ENCODE data around the gene GALNT2. TPM values are rescaled to one million over a fixed set of nuclear protein-coding genes. Genes with fewer than 3 reads are reported as not detected.

Gene GALNT2
- total RNA-seq, 1 donor from 2014 or later: 60.7 TPM

GRCh38 chr1:230321341-230321740 lies 254.3 kb downstream of the GALNT2 start:
- Histone ChIP-seq H3K4me3 (ENCODE audit: low read depth, low read length) (no peak overlapping the region), H3K27me3 (ENCODE audit: control insufficient read depth, insufficient read depth, low read length) (peaks cover 2% of the 10 kb centered on the region), H3K36me3 (ENCODE audit: control insufficient read depth, insufficient read depth, low read length) (no peaks in the 10 kb centered on the region)
- TF ChIP-seq CTCF (IDR thresholded peaks at IDR 0.05; ENCODE audit: insufficient read depth, low read length, poor library complexity, severe bottlenecking): no peak
- DNase-seq (ENCODE audit: low read depth): no peak

GRCh38 chr1:230321741-230322420 lies 254.8 kb downstream of the GALNT2 start:
- no peaks in the 10 kb centered on the region for H3K36me3 ChIP-seq (ENCODE audit: control insufficient read depth, insufficient read depth, low read length)

GRCh38 chr1:230322421-230322756 lies 255.4 kb downstream of the GALNT2 start:
- H3K27me3 ChIP-seq (ENCODE audit: control insufficient read depth, insufficient read depth, low read length): no peaks in the 10 kb centered on the region
- DNase-seq (ENCODE audit: low read depth): no peak
- no peak overlapping the region for H3K4me3 ChIP-seq (ENCODE audit: low read depth, low read length)
- no peak for TF ChIP-seq CTCF (IDR thresholded peaks at IDR 0.05; ENCODE audit: insufficient read depth, low read length, poor library complexity, severe bottlenecking)
- H3K36me3 ChIP-seq (ENCODE audit: control insufficient read depth, insufficient read depth, low read length): no peaks in the 10 kb centered on the region

More at GRCh38 chr1:230321741-230322420, 254.8 kb downstream of the GALNT2 start:
- no peak for TF ChIP-seq CTCF (IDR thresholded peaks at IDR 0.05; ENCODE audit: insufficient read depth, low read length, poor library complexity, severe bottlenecking)
- no peak for DNase-seq (ENCODE audit: low read depth)
- H3K27me3 ChIP-seq (ENCODE audit: control insufficient read depth, insufficient read depth, low read length): peaks cover under 1% of the 10 kb centered on the region
- H3K4me3 ChIP-seq (ENCODE audit: low read depth, low read length): no peak overlapping the region

- Histone ChIP-seq H3K4me3 (ENCODE audit: low read depth, low read length) (no peak overlapping the region), H3K36me3 (ENCODE audit: control insufficient read depth, insufficient read depth, low read length) (no peaks in the 10 kb centered on the region), H3K27me3 (ENCODE audit: control insufficient read depth, insufficient read depth, low read length) (no peaks in the 10 kb centered on the region)
- TF ChIP-seq CTCF (IDR thresholded peaks at IDR 0.05; ENCODE audit: insufficient read depth, low read length, poor library complexity, severe bottlenecking): no peak
- DNase-seq (ENCODE audit: low read depth): no peak
Observed at GRCh38 chr1:230322967-230323547, 256.0 kb downstream of the GALNT2 start.

GRCh38 chr1:230323686-230324085 lies 256.6 kb downstream of the GALNT2 start:
- no peak for DNase-seq (ENCODE audit: low read depth)
- H3K27me3 ChIP-seq (ENCODE audit: control insufficient read depth, insufficient read depth, low read length): no peaks in the 10 kb centered on the region
- no peak for TF ChIP-seq CTCF (IDR thresholded peaks at IDR 0.05; ENCODE audit: insufficient read depth, low read length, poor library complexity, severe bottlenecking)
- no peaks in the 10 kb centered on the region for H3K36me3 ChIP-seq (ENCODE audit: control insufficient read depth, insufficient read depth, low read length)
- H3K4me3 ChIP-seq (ENCODE audit: low read depth, low read length): no peak overlapping the region

Measured in kidney epithelial cell (primary cell).